ENCODE results near the gene BCL11A. TPM values are rescaled to one million over a fixed set of nuclear protein-coding genes. Genes with fewer than 3 reads are reported as not detected.
A peak's percentile ranks its signal among the peaks of the same experiment; 100 is the strongest.

Gene BCL11A
- total and polyA plus RNA-seq, 2 experiments from 2014 or later = 3.5 to 8.9 TPM

GRCh38 chr2:60483401-60483800 is 70.1 kb downstream of the BCL11A start:
- Histone ChIP-seq H3K36me3 (ENCODE audit: low read depth) (no peaks in the 10 kb centered on the region), H3K27me3 (replicated peaks; ENCODE audit: insufficient read depth) (no peaks in the 10 kb centered on the region), H2AFZ (peak overlapping the region; percentile 85), H4K20me1 (ENCODE audit: insufficient read depth) (no peaks in the 10 kb centered on the region), H3K4me3 (peak overlapping the region; percentile 61), H3K79me2 (ENCODE audit: insufficient read depth) (no peaks in the 10 kb centered on the region), H3K27ac (peak overlapping the region; percentile 92), H3K4me1 (ENCODE audit: insufficient read depth) (peaks cover 41% of the 10 kb centered on the region), H3K9ac (peak overlapping the region; percentile 79), H3F3A (ENCODE audit: insufficient read depth) (peaks cover 30% of the 10 kb centered on the region), H3K4me2 (ENCODE audit: unreplicated experiment) (peak overlapping the region; percentile 76), H3K9me3 (ENCODE audit: low read depth) (no peaks in the 10 kb centered on the region), H3K9me2 (ENCODE audit: insufficient read depth) (no peaks in the 10 kb centered on the region)
- TF ChIP-seq EZH2 (IDR thresholded peaks at IDR 0.05; ENCODE audit: insufficient read depth, poor library complexity, severe bottlenecking) (no peak), EZH2phosphoT487 (IDR thresholded peaks at IDR 0.05; ENCODE audit: insufficient read depth, low read depth) (no peak)
- peak; percentile 84 for DNase-seq
- in situ Hi-C loops (cut with MboI) = no loop called here
- 1 to 2% methylated on average over 3 of the region's 3 CpGs for WGBS, 2 experiments (ENCODE audit: low coverage in 1 of 2, low lambda C conversion rate in 2 of 2, missing lambda C conversion rate in 2 of 2)

DNA sequence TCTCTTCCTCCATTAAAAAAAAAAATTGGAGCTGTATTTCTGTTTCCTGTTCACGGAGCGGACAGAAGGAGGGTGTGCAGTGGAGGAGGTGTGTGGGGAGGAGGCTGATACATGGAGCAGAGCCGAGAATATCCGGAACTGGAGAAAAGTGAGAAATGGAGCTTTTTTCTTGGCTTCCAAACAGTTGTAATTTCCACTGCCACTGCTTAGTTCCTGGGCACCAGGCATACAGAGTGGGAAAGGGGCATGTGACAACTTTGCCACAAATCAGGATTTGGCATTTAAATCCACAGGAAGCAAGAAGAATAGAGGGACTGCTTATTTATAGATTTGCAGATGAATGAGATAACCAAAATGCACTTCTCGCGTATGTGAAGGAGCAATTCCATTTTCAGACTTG is 71.2 kb downstream of the BCL11A start:
- no peak overlapping the region for H3K27ac ChIP-seq
- in situ Hi-C loops (cut with MboI) = no loop called here
- 94 to 96% methylated on average over 6 of the region's 6 CpGs for WGBS, 2 experiments (ENCODE audit: low coverage in 1 of 2, low lambda C conversion rate in 2 of 2, missing lambda C conversion rate in 2 of 2)
- no peaks in the 10 kb centered on the region for H3K9me3 ChIP-seq (ENCODE audit: low read depth)
- H2AFZ ChIP-seq = no peak overlapping the region
- H3K27me3 ChIP-seq (replicated peaks; ENCODE audit: insufficient read depth) = no peaks in the 10 kb centered on the region
- H3K9ac ChIP-seq = no peak overlapping the region
- H3K79me2 ChIP-seq (ENCODE audit: insufficient read depth) = no peaks in the 10 kb centered on the region
- no peak overlapping the region for H3K4me2 ChIP-seq (ENCODE audit: unreplicated experiment)
- DNase-seq = no peak
- peaks cover 30% of the 10 kb centered on the region for H3F3A ChIP-seq (ENCODE audit: insufficient read depth)
- peaks cover 41% of the 10 kb centered on the region for H3K4me1 ChIP-seq (ENCODE audit: insufficient read depth)
- H3K9me2 ChIP-seq (ENCODE audit: insufficient read depth) = no peaks in the 10 kb centered on the region
- H3K36me3 ChIP-seq (ENCODE audit: low read depth) = no peaks in the 10 kb centered on the region
- no peak overlapping the region for H3K4me3 ChIP-seq
- TF ChIP-seq EZH2phosphoT487 (IDR thresholded peaks at IDR 0.05; ENCODE audit: insufficient read depth, low read depth) = no peak
- no peak for TF ChIP-seq EZH2 (IDR thresholded peaks at IDR 0.05; ENCODE audit: insufficient read depth, poor library complexity, severe bottlenecking)
- H4K20me1 ChIP-seq (ENCODE audit: insufficient read depth) = no peaks in the 10 kb centered on the region

- H3K9me3 ChIP-seq (ENCODE audit: low read depth) = no peaks in the 10 kb centered on the region
Measured at GRCh38 chr2:60481257-60481656, 72.2 kb downstream of the BCL11A start.

GRCh38 chr2:60480089-60480773 is 73.2 kb downstream of the BCL11A start:
- Histone ChIP-seq H3F3A (ENCODE audit: insufficient read depth) (peaks cover 24% of the 10 kb centered on the region; the same call in 1 of the 2 replicates), H3K27ac (no peak overlapping the region), H2AFZ (no peak overlapping the region), H3K9ac (no peak overlapping the region), H3K27me3 (replicated peaks; ENCODE audit: insufficient read depth) (no peaks in the 10 kb centered on the region), H3K4me3 (no peak overlapping the region), H3K9me3 (ENCODE audit: low read depth) (no peaks in the 10 kb centered on the region), H4K20me1 (ENCODE audit: insufficient read depth) (no peaks in the 10 kb centered on the region), H3K36me3 (ENCODE audit: low read depth) (no peaks in the 10 kb centered on the region), H3K9me2 (ENCODE audit: insufficient read depth) (no peaks in the 10 kb centered on the region), H3K79me2 (ENCODE audit: insufficient read depth) (no peaks in the 10 kb centered on the region), H3K4me1 (ENCODE audit: insufficient read depth) (peaks cover 31% of the 10 kb centered on the region), H3K4me2 (ENCODE audit: unreplicated experiment) (no peak overlapping the region)
- DNase-seq = no peak
- TF ChIP-seq EZH2 (IDR thresholded peaks at IDR 0.05; ENCODE audit: insufficient read depth, poor library complexity, severe bottlenecking) (no peak), EZH2phosphoT487 (IDR thresholded peaks at IDR 0.05; ENCODE audit: insufficient read depth, low read depth) (no peak)
- in situ Hi-C loops (cut with MboI) = no loop called here
- 99 to 100% methylated on average over 4 of the region's 4 CpGs for WGBS, 2 experiments (ENCODE audit: low coverage in 1 of 2, low lambda C conversion rate in 2 of 2, missing lambda C conversion rate in 2 of 2)

More at GRCh38 chr2:60481257-60481656, 72.2 kb downstream of the BCL11A start:
- Histone ChIP-seq H4K20me1 (ENCODE audit: insufficient read depth) (no peaks in the 10 kb centered on the region), H3K27ac (no peak overlapping the region), H3K4me2 (ENCODE audit: unreplicated experiment) (no peak overlapping the region), H3K4me1 (ENCODE audit: insufficient read depth) (peaks cover 37% of the 10 kb centered on the region), H3K36me3 (ENCODE audit: low read depth) (no peaks in the 10 kb centered on the region), H3K9ac (no peak overlapping the region), H3K4me3 (no peak overlapping the region), H3F3A (ENCODE audit: insufficient read depth) (peaks cover 27% of the 10 kb centered on the region), H3K79me2 (ENCODE audit: insufficient read depth) (no peaks in the 10 kb centered on the region), H3K27me3 (replicated peaks; ENCODE audit: insufficient read depth) (no peaks in the 10 kb centered on the region), H3K9me2 (ENCODE audit: insufficient read depth) (no peaks in the 10 kb centered on the region), H2AFZ (no peak overlapping the region)
- in situ Hi-C loops (cut with MboI) = no loop called here
- DNase-seq = no peak
- 98 to 100% methylated on average over 6 of the region's 6 CpGs for WGBS, 2 experiments (ENCODE audit: low coverage in 1 of 2, low lambda C conversion rate in 2 of 2, missing lambda C conversion rate in 2 of 2)
- TF ChIP-seq EZH2 (IDR thresholded peaks at IDR 0.05; ENCODE audit: insufficient read depth, poor library complexity, severe bottlenecking) = no peak
- no peak for TF ChIP-seq EZH2phosphoT487 (IDR thresholded peaks at IDR 0.05; ENCODE audit: insufficient read depth, low read depth)

Data from GM23248 (cell line).